Renal pelvis (tissue), 12 donors: ENCODE data around the gene CAP2. TPM values are rescaled to one million over a fixed set of nuclear protein-coding genes. Genes with fewer than 3 reads are reported as not detected.

Experiments
- DNase-seq: peaks from one replicate; pipeline ENCODE4 v3.0.0-alpha.2; 2013
- long read RNA-seq, 16 experiments: transcript quantifications; one replicate each; lab custom pipeline, GENCODE V29; 2026
- polyA plus RNA-seq, 3 donors: library from polyadenylated mRNA; unstranded; fragments of 120-200 nt; gene quantifications; one replicate each; pipeline ENCODE4 v1.2.1, GENCODE V29; 2013; ENCODE audit not compliant: insufficient read length in 3 of 3

CAP2 gene, protein sequence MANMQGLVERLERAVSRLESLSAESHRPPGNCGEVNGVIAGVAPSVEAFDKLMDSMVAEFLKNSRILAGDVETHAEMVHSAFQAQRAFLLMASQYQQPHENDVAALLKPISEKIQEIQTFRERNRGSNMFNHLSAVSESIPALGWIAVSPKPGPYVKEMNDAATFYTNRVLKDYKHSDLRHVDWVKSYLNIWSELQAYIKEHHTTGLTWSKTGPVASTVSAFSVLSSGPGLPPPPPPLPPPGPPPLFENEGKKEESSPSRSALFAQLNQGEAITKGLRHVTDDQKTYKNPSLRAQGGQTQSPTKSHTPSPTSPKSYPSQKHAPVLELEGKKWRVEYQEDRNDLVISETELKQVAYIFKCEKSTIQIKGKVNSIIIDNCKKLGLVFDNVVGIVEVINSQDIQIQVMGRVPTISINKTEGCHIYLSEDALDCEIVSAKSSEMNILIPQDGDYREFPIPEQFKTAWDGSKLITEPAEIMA
- 10 to 100 TPM; 12.6 to 13.0 (median 12.6) TPM for polyA plus RNA-seq
- long read RNA-seq, donor 1, partial matches to known transcripts: 0 of 1 reads
- long read RNA-seq, donor 1, other reads (novel, unspliced or antisense): 0 of 1 reads
- long read RNA-seq, donor 2, transcript CAP2-201 (13 exons, 3,316 nt): major isoform, 8 of 9 reads
- long read RNA-seq, donor 2, partial matches to known transcripts: 0 of 9 reads
- long read RNA-seq, donor 2, other reads (novel, unspliced or antisense): 0 of 9 reads
- long read RNA-seq, donor 3, partial matches to known transcripts: 0 of 3 reads
- long read RNA-seq, donor 3, other reads (novel, unspliced or antisense): 0 of 3 reads
- long read RNA-seq, donor 4, partial matches to known transcripts: 0 of 4 reads
- long read RNA-seq, donor 4, other reads (novel, unspliced or antisense): 0 of 4 reads
- long read RNA-seq, donor 5, partial matches to known transcripts: 0 of 1 reads
- long read RNA-seq, donor 5, other reads (novel, unspliced or antisense): 0 of 1 reads
- long read RNA-seq, donor 6, partial matches to known transcripts: 0 of 1 reads
- long read RNA-seq, donor 6, other reads (novel, unspliced or antisense): 0 of 1 reads
- long read RNA-seq, donor 7, partial matches to known transcripts: 0 of 2 reads
- long read RNA-seq, donor 7, other reads (novel, unspliced or antisense): 0 of 2 reads
- long read RNA-seq, donor 8: 0 reads
- long read RNA-seq, donor 9: 0 reads
- long read RNA-seq, donor 10, partial matches to known transcripts: 0 of 1 reads
- long read RNA-seq, donor 10, other reads (novel, unspliced or antisense): 0 of 1 reads
- long read RNA-seq, donor 11, partial matches to known transcripts: 0 of 1 reads
- long read RNA-seq, donor 11, other reads (novel, unspliced or antisense): 0 of 1 reads
- long read RNA-seq, donor 12, partial matches to known transcripts: 79 of 84 reads
- long read RNA-seq, donor 12, other reads (novel, unspliced or antisense): 0 of 84 reads
- long read RNA-seq, donor 13: 0 reads
- long read RNA-seq, donor 14, partial matches to known transcripts: 0 of 3 reads
- long read RNA-seq, donor 14, other reads (novel, unspliced or antisense): 0 of 3 reads
- long read RNA-seq, donor 15, transcript CAP2-201 (13 exons, 3,316 nt): major isoform, 7 of 7 reads
- long read RNA-seq, donor 15, partial matches to known transcripts: 0 of 7 reads
- long read RNA-seq, donor 15, other reads (novel, unspliced or antisense): 0 of 7 reads
- long read RNA-seq, donor 16, partial matches to known transcripts: 0 of 6 reads
- long read RNA-seq, donor 16, other reads (novel, unspliced or antisense): 0 of 6 reads

DNA sequence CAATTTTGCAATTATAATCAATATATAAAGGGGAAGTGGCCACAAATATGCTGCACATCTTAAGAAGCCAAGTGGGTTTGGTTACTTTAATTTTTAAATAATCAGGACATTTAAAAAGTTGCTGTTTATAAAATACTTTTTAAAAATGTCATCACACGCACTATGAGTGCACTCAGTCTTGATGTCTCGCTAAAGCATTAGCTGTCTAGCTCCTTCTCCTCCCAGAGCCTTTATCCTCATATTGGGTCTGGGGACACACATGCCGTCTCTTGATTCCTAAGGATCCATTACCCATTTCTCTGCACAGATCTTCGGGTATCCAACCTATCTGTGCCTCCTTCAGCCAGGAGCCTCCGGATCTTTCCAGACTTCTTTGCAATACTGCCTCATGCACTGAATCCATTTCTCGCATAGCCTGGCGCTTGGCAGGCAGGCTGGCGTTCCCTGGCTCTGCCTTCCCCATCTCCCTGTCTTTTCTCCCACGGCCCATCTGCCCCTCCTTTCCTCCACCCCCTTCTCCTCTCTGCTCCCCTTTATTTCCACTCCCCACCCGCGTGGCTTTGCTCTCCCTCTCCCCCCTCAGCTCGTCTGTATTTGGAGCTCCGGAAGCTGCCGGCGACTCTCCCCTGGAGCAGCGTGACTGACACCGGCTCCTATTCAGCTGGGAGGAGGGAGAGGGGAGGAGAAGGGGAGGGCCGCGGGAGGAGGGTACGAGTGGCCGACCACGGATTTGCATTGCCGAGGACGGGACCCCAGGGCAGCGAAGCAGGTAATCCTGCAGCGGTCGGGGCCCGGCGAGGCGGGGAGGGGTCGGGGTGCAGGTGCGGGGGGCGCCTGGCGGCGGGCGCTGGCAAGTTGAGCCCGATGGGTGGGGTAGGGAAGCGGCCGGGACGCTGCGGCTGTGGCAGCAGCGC, at the start of gene CAP2:
CAP2 (plus strand) TSS at position 618 of the 914 bp plus-strand sequence. CDS start 27,961 bp downstream, outside the sequence.
- peak; percentile 82 for DNase-seq

DNA sequence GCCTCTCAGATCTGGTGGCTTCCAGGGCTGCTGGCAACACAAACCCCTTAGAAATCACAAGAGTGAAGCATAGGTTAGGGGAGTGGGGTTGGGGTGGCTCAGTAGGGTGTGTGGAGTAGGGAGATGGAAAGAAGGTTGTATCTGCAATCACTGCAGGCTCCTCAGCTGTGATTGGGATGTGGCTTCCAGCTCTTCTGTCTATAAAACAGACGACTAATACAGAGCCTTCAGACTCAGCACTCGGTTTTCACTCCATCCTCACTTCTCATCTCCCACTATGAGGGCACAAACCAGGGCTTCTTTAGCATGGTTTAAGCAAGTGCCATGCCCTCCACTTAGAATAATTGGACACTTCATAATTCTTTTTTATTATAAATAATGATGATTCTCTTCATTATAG, 46.4 kb upstream of the CAP2 start:
- DNase-seq: no peak

DNA sequence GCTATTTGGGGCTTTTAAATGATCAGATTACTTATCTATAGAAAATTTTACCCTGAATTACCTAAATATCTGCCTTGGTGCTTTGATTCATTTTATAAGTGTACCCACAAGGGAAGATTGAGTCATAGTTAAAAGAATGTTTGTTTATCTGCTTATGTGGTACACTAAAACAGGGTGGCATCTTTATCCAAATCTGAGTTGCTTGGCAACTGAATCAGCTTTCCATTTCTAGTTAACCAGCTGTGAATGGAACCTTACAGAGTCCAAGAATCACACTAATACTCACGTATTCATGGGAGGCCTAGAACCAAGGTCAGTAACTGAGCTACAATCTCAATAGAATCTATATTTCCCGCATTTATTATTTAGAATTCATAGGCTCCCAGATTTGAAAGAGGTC, 44.0 kb upstream of the CAP2 start:
- DNase-seq: no peak

DNA sequence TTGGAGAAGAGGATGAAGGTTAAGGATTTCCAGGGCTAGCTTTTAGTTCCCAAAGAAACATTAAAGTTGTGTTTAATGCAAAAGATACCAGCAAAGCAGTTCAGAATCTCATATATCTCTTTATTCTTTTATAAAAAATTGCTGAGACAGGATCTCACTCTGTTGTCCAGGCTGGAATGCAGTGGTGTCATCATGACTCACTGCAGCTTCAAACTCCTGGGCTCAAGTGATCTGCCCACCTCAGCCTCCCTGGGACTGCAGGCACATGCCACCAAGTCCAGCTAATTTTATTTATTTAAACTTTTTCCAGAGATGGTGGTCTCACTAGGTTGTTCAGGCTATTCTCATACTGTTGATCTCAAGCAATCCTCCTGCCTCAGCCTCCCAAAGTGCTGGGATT, 41.1 kb upstream of the CAP2 start:
- no peak for DNase-seq

DNA sequence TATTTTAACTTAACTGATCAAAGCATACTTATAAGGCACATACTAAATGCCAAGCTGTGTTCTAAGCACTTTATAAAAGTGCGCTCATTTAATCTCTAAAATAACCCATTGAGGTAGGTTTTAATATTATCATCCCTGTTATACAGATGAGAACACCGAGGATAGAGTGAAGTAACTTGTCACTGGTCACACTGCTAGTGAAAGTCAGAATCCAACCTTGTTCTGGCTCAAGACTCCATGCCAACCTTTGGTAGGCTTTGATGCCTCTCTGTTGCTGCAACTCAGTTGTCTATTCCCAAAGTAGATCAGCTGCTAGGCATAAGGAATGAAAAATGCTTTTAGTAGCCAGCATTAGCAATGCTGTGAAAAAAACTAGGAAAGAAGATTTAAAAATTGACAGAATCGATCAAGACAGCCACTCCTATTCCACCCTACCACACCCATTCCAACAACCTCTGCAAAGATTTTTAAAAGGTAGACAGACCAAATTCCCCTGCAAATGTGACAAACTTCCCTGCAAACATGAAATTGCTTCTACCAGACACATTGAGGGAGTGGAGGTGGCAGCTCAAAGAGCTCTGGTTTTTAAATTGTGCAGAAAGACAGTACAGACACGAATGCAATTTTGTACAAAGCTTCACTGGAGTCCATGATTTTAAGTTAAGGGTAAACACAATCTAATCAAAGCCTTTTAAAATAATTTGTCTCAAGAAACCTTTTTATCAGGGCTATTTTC, 39.8 kb upstream of the CAP2 start:
- no peak for DNase-seq

DNA sequence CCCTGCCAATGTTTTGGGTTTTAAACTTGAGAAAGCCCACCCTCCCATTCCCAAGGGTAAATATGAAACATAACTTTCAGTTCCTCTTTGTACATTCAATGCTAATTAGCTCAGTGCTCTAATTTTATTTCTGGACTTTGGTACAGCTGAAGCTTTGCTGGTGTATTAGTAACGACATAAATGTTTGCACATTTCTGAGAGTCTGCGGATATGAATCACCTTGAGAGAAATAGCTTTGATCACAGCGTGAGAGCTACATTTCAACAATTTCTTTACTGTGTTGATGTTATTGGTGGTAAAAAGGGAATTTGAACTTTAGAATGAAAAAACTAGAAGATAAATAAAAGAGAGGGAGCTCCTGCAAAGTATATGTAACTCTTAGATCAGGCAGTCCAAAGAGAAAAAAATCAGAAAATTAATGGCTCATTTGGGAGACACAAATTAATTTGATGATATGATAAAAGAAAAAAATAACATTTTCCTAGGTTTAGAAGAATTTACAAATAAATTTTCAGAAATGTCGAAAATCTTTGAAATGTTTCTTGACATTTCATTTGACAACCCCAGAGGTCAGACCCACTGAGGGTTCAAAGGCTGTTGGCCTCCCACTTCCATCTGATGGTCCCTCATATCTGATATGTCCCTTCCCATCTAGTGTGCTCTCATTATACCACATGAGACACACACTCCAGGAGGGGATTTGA, 38.5 kb upstream of the CAP2 start:
- DNase-seq: no peak

DNA sequence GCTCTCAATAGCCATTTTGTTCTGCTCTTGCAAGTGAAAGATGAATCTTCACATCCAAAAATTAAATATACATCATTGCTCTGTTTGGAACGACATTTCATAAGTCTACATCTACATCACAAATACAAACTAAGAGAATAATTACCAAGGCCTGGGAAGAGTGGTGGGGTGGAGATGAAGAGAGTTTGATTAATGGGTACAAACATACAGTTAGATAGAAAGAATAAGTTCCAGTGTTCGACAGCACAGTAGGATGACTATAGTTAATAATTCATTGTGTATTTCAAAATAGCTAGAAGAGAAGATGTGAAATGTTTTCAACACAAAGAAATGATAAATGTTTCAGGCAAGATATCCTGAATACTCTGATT, 38.0 kb upstream of the CAP2 start:
- no peak for DNase-seq

DNA sequence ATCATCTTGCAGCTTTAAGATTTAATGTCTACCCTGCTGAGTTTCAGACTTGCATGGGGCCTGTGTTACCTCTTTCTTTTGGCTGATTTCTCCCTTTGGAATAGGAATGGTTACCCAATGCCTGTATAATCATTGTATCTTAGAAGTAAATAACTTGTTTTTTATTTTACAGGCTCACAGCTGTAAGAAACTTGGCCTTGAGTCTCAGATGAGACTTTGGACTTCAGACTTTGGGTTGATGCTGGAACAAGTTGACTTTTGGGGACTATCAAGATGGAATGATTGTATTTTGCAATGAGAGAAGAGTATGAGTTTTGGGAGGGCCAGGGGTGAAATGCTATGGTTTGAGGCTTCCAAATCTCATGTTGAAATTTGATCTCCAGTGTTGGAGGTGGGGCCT, 34.9 kb upstream of the CAP2 start:
- no peak for DNase-seq

DNA sequence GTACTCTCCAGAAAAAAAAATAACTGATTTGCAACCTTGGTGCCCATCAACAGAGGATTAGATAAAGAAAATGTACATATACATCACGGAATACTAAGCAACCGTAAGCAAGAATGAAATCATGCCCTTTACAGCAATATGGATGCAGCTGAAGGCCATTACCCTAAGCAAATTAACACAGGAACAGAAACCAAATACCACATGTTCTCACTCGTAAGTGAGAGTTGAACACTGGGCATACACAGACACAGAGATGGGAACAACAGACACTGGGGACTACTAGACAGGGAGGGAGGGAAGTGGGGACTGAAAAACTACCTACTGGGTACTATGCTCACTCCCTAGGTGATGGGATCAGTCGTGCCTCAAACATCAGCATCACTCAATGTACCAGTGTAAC, 32.8 kb upstream of the CAP2 start:
- no peak for DNase-seq

DNA sequence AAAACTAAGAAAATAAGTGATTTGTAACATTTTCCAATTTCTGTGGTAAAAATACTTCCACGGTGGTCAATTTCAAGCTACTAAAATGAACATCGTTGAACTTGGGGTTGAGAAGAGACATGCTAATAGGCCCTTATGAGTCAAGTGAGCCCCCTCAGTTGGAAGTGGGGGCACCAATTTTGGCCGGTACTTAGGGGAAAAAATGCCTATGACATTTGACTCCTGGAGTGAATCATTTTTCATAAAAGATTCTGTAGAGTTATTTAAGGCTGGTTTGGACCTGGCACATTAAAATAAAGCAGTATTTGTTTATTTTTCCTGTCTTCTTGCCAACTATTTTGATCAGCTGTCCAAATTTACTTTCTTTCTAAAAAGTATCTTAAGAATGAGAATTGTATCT, 32.4 kb upstream of the CAP2 start:
- DNase-seq: no peak

DNA sequence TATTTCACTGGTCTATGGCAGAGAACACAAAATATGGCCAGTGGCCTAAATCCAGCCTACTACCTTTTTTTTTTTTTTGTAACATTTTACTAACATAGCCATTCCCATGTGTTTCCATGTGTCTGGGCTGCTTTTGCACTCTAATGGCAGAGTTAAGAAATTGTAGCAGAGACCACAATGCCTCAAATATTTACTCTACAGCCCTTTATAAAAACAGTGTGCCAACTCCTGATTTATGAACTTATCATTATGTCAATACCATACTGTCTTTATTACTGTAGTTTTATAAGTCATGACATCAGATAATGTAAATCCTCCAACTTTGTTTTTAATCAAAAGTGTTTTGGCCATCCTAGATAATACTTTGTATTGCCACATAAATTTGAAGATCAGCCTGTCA, 27.4 kb upstream of the CAP2 start:
- no peak for DNase-seq

DNA sequence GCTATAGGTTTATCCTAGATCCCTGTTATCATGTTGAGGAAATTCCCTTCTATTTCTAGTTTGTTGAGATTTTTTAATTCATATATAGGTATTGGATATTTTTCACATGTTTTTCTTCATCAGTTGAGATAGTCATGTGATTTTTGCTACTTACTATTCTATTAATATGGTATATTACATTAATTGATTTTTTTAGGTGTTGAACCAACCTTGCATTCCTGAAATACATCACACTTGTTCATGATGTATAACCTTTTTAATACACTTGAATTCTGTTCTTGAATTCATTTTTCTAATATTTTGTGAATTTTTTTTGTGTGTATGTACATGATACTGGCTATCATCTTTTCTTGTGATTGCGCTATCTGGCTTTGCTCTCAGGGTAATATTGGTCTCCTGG, 25.5 kb upstream of the CAP2 start:
- DNase-seq: no peak

DNA sequence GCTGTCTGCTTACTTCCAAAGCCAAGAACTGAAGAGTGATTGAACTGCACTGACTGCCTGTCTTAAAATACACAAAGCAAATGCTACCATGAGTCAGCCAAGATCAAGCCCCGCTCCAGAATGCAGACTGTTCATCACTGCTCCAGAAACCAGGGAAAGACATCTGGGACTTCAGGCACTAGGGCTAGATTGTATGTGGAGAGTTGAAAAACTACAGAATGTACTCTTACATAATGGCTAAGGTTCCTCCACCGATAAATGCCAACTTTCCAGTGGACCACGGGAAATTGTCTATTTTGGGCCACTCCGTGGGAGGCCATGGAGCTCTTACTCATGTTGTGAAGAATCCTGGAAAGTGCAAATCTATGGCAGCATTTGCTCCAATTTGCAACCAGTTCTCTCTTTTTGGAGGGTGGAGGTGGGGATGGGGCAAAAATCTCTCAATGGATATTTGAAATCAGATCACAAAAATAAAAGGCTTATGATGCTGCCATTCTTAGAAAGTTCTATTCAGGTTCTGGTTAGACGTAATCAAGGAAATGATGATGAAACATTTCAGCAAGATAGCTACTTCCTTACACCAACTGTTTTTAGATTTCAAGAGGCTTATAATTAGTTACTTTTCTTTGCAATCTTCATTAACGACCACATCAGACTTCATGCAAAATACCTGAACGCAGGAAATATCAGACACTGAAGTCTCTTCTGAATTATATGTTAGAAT, 11.8 kb upstream of the CAP2 start:
- no peak for DNase-seq

DNA sequence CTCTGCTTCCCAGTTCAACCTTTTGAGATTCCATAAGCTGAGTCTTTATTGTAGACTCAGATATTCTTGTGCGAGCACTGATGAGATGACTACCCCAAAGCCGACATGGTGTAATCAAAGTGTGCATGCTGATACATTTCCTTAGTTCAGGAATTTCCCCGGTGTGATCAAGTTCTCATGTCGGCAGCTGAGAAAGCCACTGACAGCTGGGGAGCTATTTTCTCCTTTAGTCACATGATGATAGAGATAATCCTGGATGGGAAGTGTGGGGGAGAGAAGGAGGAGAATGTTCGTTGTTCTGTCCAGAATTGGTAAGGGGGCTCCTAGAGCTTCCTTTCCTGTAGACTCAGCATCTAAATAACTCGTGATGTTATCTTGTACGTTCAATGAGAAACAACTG, 7.7 kb upstream of the CAP2 start:
- DNase-seq: no peak

DNA sequence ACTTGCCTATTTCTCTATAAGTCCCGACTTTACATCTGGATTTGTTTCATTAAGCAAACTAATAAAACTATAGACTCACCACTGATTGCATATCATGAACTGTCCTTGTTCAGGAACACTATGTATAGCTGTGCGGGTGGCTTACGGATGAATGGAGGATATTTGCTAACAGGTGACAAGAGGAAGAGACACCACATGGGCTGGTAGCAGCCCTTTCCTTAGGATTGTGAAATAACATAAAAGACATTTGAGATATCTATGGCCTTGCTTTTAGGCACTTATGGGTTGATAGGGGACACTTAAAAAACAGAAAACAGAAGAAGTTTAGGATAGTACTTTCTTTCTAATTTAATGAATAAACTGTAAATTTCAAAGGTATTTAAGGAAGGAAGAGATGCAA, 5.0 kb upstream of the CAP2 start:
- DNase-seq: no peak

DNA sequence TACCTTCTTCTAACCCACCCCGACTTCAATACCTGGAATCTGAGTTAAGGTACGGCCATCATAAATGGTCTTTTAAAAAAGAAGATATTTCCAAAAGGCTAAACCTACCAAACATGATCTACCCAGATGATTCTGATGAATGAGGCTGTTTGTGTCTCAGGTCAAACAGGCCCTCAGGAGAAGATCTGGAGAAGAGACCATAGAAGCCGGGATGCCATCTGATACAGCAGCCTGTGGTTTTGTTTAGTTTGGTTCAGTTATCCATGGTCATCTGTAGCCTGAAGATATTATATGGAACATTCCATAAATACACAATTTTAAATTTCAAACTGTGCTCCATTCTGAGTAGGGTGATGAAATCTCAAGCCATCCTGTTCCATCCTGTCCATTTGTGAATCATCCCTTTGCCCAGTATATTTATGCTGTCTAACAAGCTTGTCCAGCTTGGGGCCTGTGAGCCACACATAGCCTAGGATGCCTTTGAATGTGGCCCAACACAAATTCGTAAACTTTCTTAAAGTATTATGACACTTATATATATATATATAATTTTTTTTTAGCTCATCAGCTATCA, 4.0 kb upstream of the CAP2 start:
- DNase-seq: no peak

DNA sequence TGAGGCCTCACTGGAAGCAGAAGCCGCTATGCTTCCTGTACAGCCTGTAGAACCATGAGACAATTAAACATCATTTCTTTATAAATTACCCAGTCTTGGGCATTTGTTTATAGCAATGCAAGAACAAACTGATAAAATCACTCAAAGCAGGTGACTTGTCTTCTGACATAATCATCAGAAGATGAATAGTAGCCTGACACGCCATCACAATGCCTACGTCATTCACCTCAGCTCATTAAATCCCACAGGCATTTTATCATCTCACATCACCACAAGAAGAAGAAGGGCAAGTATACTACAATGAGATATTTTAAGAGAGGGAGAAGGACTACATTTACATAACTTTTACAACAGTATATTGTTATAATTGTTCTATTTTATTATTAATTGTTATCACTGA, 3.1 kb upstream of the CAP2 start:
- DNase-seq: no peak

DNA sequence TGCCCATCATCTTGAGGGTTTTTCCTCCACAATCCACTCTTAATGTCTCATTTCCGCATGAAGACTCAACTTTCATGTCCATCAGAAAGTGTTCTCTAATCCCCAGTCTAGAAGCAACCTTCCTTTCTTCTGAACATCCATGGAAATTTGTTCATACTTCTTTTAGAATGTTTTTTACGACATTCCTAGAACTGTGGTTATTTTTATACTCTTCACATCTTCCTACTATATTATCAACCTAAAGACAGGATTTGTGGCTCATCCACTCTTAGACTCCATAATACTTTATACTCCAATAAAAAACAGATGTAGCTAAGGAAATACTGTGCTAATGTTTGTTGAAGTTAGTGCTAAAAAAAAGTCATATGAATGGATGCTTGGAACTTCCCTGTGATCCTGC, 1.4 kb upstream of the CAP2 start:
- no peak for DNase-seq
